GM04504 (cell line): ENCODE results near the gene CAPNS2.

ENCODE experiments used
- DNase-seq: peaks from one replicate; pipeline ENCODE4 v3.0.0-alpha.2; 2012; ENCODE audit warnings: low read depth

CAPNS2 gene

DNA sequence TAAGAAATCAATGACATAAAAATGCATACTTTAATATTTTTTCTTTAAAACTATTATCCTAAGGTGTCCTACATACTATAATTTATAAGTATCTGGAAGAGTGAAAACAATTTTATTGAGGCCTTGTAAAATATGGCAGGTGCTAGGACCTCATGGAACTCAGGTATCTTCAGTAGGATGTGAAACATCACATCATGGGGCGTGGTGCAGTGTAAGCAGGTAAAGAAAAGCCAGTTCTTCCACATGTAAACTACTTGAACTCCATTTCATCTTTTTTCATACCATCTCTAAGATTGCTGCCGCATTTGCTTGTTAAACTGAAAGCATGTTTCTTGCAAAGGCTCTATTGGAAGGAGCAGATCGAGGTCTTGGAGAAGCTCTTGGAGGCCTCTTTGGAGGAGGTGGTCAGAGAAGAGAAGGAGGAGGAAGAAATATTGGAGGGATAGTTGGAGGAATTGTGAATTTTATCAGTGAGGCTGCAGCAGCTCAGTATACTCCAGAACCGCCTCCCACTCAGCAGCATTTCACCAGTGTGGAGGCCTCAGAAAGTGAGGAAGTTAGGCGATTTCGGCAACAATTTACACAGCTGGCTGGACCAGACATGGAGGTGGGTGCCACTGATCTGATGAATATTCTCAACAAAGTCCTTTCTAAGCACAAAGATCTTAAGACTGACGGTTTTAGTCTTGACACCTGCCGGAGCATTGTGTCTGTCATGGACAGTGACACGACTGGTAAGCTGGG lies at the start of gene CAPNS2:
CAPNS2 (plus strand) TSS at position 253 of the 744 bp plus-strand sequence; CDS start at position 326, 73 bp downstream.
- DNase-seq: no peak

DNA sequence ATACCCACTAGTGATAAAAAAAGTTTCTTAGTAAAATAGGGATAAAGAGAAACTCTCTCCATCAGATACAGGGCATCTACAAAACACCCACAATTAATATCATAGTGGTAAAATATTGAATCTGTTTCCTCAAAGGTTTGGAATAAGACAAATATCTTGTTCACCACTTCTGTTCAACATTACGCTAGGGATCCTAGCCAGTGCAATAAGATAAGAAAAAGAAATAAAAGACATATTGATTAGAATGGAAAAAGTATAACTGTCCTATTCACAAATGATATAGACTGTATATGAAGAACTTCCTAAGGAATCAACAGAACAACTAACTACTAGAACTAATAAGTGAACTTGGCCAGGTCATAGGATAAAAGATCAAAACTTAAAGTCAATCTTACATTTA lies 44.7 kb upstream of the CAPNS2 start:
- DNase-seq: no peak

DNA sequence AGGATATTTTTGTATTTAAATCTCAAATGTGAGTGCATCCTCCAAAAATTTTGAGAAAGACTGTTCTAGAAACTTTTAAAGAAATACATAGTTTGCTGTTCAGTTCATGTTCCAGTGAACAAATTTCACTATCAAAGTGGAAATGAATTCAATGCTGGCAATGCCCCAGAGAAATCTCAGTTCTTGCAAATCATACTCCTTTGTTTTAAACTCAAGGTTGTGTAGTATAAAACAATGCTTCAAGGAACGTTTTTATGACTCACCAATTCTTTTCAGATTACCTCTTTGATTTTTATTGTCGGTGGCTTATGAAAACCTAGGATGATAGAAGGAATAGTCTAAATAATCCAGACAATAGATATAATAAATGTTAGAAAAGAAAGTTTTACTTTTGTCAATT lies 40.0 kb upstream of the CAPNS2 start:
- no peak for DNase-seq

DNA sequence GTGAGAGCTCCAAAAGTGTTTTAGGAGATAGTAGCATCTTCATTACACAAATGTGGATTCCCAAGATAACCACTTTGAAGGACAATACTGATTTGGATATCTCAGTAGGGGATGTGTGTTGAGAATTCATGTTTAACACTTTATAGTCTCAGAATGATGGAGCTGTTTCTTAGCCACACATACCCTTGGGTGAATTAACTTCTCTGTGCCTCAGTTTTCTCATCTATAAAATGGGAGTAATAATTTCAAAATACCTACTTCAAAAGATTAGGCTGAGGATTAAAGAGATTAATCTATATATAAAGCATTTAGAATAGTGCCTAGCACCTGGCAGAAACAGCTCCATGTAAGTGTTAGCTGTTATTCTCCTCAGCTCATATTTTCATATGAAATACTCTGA lies 38.6 kb upstream of the CAPNS2 start:
- no peak for DNase-seq

DNA sequence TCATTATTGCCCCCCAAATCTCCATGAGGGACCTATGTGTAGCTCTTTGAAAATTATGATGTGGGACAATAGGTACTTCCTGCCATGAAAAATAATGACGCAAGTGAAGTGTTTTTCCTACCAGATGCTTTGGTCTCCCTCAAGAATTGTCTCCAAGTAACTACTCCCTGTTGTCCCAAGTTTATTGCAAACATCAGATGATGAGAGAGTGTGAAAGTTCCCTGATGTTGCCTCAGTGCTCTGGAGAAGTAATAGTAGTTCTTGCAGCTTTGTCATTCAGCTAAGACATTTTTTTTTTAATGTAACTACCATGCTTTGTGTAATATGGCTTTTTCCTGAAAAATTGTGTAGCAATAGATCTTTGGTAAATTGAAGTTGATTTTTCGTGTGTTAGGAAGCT lies 37.5 kb upstream of the CAPNS2 start:
- peak; percentile 56 for DNase-seq

DNA sequence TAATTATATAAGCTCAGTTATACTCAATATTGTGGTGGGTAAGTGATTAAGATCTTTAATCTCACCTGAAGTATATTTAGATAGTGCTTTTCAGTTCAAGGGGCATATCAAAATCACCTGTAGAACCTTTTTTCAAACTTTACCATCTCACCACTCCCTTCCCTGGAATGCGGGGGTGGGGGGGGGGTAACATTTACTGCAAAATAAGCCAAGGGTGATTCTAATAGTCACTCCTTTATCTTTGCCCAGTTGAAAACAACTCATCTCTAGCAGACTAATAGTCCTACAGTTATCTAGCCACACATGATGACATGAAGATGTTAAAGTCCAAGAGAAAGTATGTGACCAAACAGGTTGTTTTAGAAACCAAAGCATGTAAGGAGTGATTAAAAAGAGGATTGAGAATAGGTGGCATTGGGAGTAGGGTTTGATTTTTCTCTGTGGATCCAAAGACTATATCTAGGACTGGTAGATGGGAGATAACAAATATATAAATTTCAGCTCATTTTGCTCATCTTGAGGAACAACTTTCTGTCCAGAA lies 36.1 kb upstream of the CAPNS2 start:
- DNase-seq: no peak

DNA sequence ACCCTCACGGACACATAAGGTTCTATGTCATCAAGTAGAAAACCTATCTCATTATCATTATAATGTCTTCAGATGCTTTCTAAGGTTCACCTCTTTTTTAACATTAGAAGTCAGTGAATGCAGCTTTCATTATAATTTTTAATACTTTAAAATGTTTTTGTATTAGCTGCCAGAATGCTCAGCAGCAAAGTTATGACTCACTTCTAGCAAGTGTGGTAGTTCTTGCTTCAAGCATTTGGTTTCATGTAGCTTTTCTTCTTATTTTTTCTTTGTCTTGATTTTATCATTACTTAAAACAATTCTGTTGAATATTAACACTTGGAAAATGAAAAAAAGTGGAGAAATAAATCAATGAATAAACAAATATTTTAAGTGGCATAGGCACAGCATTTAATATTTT lies 34.3 kb upstream of the CAPNS2 start:
- DNase-seq: no peak

DNA sequence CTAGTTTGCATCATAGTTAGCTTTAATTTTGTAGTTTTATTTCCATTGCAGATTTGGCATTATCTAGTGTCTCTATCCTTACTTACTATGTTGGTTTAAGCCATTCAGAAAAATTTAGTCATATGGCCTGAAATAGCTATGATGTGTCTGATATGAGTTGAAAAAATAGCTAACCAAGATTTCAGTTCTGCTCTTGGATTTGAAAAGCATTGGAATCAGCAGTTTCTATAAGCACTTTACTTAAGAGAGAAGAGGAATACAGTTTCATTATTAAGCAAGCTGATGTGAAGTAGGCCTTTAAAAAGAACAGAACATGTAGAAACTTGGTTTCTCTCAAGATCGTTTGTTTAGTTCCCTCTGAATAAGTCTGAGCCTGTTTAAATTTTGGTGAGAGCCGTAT lies 31.7 kb upstream of the CAPNS2 start:
- no peak for DNase-seq

DNA sequence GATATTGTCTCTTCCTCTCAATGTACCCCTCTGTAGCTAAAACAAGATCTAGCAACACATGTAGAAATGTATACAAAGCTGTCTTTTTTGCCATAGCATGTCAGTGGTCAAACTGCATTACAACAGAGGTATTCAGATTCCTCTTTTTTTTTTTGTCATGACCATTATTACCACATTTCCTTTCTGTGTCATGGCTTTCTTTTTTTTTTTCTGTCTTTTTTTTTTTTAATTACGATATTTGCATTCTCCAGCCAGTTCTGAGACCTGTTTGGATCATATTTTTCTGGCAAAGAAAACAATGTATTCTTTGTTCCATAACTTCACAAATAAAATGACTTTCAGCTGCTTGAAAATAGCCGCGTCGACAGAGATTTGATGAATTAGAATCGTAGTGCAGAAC lies 27.4 kb upstream of the CAPNS2 start:
- no peak for DNase-seq

DNA sequence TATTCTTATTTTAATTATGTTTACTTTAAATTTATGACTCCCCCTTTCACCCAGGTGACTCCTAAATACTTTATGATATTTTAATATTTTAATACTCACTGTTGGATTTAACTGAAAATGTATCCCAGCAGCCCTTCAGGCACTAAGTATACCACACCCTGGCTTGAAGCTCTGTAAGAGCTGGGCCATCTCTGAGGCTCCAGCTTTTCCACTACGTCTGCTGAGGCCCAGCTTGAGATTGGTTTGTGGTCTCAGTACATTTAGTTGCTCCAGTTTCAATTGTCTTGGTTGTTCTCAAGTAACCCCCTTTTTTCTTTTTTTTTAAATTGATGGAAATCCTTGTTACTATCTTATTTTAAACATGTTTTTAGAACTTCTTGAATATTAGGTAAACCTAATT lies 27.0 kb upstream of the CAPNS2 start:
- DNase-seq: no peak

DNA sequence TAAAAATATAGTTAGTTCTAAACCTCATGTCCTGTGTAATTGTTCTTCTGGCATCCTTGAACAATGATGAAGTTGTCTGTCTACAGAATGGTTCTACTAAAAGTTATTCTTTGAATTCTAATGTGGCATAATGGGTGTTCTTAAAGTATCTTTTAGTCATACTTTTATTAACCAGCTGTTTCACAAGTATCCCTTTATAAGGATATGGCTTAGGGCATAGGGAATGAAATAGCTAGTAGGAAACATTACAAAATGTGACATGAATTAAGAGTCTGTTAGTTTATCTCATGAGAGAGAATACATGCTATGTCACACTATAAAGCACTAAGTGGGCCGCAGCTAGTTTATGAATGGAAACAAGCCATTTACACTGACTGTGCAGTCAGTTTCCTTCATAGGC lies 26.3 kb upstream of the CAPNS2 start:
- no peak for DNase-seq

DNA sequence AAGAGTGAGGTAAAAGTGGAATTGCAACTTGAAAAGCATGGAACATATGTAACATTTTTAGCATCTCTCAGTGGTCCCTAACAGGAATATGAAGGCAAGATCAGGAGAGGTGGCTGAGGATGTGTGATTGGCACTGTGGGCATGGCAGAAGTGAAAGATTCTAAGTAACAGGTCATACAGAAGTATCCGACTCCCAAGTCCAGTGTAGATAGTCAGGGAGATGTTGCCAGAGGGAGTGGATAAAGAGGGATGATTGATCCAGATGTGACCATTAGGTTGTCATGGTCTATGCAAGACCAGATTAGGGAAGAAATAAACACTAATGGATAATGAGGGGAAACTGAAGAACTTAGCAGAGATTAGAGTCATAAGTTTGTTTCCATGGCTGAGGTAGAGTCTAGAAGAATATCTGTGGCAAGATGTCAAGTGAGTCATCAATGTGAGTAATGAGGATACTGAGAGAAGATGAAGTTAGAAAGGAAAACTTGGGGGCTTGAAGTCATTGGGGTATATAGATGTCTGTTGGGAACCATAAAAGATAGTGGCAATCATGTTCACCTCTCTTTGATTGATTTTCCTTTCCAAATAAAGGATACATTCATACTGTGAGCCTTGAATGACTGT lies 23.9 kb upstream of the CAPNS2 start:
- peak; percentile 57 for DNase-seq

DNA sequence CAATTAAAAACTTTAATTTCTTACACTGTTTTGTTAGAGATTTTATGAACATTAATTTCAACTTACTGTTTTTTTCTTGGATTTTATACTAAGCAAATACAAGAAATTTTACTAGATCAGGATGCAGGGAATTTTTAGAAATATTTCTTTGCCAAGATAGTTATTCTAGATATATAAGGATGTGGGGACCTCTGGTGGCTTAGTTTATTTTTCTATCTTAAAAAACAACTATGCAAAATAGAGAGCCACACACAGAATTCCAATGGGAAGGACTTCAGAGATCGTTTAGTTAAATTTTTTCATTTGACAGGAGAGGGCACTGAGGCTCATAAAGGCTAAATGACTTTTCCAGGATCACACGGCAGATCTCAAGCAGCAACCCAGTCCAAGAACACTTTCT lies 23.0 kb upstream of the CAPNS2 start:
- no peak for DNase-seq

DNA sequence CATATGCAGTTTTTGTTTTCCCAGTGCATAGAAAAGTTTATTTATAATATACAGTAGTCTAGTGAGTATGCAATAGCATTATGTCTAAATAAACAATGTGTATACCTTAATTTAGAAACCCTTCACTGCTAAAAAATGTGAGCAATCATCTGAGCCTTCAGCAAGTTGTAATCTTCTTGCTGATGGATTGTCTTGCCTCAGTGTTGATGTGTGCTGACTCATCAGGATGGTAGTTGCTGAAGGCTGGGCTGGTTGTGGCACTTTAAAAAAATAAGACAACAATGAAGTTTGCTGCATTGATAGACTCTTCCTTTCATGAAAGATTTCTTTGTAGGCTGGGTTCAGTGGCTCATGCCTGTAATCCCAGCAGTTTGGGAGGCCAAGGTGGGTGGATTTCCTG lies 13.9 kb upstream of the CAPNS2 start:
- peak; percentile 73 for DNase-seq

DNA sequence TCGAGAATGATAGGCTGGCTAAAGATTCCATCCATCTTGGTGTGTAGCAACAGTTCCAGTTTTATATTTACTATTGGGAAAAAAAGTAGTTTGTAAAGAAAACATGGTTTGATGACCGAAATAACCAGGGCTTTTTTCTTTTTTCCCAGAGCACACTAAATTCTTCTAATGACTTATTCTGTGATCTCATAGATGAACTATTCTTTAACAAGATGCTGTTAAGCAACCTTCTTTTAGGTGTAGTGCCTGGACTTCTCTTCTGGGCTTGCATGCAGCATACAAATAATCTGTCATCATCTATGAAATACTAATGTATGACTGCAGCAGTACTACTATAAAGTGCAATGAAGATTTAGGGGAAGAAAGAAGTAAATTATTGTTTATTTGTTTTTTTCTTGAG lies 11.0 kb upstream of the CAPNS2 start:
- peak; percentile 41 for DNase-seq

DNA sequence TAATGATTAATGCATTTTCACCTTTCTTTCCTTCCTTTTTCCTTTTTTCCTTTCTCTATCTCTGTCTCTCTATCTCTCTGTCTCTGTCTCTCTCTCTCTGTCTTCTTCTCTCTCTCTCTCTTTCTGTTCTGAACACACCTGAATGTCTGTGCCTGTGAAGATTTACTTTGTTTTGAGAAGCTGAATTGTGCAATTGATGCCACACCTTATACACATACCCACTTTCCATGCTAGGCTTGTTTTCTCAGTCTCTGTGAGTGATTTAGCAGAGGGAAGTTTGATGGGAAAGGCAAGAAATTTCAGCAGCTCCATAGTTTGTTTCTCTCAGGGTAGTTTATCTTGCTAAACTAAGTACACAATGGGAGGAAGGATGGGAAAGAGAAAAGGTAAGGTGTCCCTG lies 9.3 kb upstream of the CAPNS2 start:
- DNase-seq: no peak

DNA sequence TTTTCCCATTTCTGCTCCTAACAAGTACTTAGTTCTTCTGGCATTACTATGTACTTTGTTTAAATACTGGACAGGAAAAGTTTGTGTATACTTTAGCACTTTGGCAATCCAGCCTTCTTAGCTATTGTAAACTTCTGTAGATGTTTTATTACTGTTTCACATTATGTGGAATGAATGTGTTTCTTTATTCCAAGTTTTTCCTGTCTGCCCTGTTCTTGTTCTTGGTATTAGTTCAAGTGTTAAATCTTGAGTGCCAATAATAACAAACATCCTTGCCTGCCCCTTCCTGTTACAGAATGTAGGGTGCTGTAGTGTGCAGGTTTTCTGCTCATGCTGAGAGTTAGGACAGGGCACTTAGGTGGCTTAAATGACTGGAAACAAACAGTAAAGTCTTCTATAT lies 7.3 kb upstream of the CAPNS2 start:
- DNase-seq: no peak

DNA sequence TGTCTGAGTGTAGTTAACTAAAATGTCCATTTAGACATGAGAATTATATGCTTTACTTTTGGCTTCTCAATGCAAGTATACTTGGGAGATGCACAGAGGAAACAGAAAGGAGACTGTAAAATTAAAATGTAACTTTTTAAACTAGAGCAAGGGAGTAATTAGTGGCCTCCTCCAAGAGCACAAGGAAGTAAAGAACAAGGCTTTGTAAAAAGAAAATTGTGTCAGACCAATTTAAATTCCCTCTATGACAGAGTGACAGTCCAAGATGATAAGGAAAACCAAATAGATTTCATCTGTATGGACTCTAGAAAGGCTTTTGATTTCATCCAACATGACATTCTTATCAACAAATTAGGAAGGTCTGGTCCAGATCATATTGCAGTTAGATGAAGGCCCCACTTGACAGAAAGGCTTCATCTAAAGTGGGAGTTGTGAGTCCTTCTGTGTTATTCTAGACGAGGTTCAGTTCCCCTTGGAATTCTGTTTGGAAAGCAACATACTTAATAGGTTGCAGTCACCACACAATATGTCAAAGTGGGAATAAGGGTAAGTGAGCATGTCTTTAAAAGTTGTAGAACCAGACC lies 6.5 kb upstream of the CAPNS2 start:
- no peak for DNase-seq

DNA sequence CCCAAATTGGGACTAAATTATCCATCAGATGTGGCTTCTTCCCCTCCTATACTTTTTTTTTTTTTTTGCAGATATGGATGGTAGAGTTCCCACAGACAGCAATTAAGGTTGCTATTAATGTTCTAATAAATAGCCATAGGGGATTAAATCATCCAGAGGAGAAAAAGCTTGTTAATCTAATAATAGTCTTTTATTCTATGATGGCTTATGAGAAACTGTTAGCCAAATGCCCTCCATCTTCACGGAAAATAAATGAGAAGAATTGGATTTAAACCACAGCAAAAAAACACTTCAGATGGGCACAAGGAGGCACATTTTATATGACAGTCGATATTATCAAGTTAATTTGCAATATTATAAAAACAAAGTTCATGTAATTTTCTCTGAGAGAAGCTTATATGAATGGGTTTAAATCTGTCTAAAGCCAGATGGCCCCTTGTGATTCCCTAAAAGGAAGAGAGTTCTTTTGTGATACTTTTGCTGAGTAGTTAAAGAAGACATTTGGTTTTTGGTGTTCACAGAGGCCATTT lies 5.1 kb upstream of the CAPNS2 start:
- DNase-seq: no peak

DNA sequence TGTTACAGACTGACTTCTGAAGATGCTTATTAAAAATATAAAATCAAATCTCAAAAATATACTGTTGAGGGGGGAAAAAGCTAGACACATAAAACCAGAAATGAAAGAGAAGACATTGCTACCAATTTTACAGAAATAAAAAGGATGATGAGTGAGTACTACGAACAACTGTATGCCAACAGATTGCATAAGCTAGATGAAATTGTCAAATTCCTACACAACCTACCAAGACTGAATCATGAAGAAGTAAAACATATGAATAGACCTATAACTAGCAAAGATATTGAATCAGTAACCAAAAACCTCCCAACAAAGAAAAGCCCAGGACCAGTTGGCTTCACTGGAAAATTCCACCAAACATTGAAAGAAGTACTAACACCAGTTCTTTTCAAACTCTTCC lies 3.5 kb upstream of the CAPNS2 start:
- DNase-seq: no peak

DNA sequence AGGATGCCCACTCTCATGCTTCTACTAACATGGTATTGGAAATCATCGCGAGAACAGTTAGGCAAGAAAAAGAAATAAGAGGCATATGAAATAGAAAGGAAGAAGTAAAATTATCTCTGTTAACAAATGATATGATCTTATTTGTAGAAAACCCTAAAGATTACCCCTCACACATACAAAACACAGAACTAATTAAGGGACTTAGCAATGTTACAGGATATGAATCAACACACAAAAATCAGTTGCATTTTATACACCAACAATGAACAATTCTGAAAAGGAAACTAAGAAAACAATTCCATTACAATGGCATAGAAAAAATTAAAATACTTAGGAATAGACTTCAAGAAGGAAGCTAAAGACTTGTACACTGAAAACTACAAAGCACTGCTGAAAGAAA lies 2.7 kb upstream of the CAPNS2 start:
- no peak for DNase-seq

DNA sequence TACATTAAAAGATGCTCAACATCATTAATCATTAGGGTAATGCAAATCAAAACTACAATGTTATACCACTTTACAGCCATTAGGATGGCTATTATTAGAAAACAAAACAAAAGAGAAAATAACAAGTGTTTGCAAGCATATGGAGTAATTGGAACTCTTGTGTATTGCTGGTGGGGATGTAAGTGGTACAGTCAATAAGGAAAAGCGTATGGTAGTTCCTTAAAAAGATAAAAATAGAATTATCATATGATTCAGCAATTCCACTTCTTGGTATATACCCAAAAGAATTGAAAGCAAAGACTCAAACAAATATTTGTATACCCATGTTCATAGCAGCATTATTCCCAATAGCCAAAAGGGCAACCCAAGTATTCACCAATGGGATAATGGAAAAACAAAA lies 1.4 kb upstream of the CAPNS2 start:
- no peak for DNase-seq

DNA sequence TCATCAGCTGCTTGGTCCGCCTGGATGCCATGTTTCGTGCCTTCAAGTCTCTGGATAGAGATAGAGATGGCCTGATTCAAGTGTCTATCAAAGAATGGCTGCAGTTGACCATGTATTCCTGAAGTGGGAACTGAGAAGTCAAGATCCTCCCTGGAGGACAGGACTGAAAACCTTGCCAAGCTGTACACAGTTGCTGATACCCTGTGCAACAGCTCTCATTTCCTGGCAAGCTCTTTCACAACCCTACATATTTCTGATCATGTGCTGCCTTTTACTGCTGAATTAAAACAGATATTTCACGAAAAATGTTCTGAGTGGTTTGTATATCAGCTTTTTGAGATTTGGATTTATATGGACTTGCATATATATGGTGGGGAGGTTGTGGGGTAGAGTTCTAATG lies 898 bp downstream of the CAPNS2 start:
- DNase-seq: peak; percentile 10
